Muscle of leg (tissue), 11 donors: ENCODE data around the gene TH. TPM values are rescaled to one million over a fixed set of nuclear protein-coding genes. Genes with fewer than 3 reads are reported as not detected.

ENCODE experiments used
- DNase-seq: peaks from one replicate; pipeline ENCODE4 v3.0.0; 2013
- H3K27ac ChIP-seq: one replicate; pipeline ENCODE4 v1.5.1; 2013; ENCODE audit warnings: mild to moderate bottlenecking, low read length, control low read depth
- H3K27me3 ChIP-seq: one replicate; pipeline ENCODE4 v1.6.1; 2013; ENCODE audit warnings: low read length; ENCODE audit not compliant: control insufficient read depth, insufficient read depth
- H3K36me3 ChIP-seq: one replicate; pipeline ENCODE4 v1.6.1; 2013; ENCODE audit warnings: low read length; ENCODE audit not compliant: control insufficient read depth, insufficient read depth
- H3K4me1 ChIP-seq: one replicate; pipeline ENCODE4 v1.6.1; 2013; ENCODE audit warnings: low read length; ENCODE audit not compliant: control insufficient read depth, insufficient read depth
- H3K4me3 ChIP-seq: one replicate; pipeline ENCODE4 v1.5.1; 2013; ENCODE audit warnings: low read length, control low read depth
- H3K9me3 ChIP-seq: replicated peaks from 2 replicates; pipeline ENCODE4 v1.6.1; 2013; ENCODE audit warnings: low read depth, low read length; ENCODE audit not compliant: control insufficient read depth
- WGBS: methylation state at CpG from one replicate; pipeline ENCODE4 v1.1.5; 2013; ENCODE audit warnings: missing lambda C conversion rate; ENCODE audit not compliant: insufficient coverage; 5-methylcytosine and 5-hydroxymethylcytosine counted together
- polyA plus RNA-seq, 8 donors: library from polyadenylated mRNA; unstranded; fragments of 120-200 nt; gene quantifications; one replicate each; pipeline versions ENCODE4 v1.2.1 to v1.2.3, GENCODE V29; 2013; ENCODE audit warnings: inconsistent platforms in 1 of 8, low replicate concordance in 1 of 8; ENCODE audit not compliant: insufficient read length in 8 of 8, insufficient read depth in 1 of 8
- total RNA-seq: library from RNA; stranded (reverse); fragments of 120-200 nt; gene quantifications from one replicate; pipeline ENCODE4 v1.2.4, GENCODE V29; 2013

Gene TH
- total and polyA plus RNA-seq, 9 donors, result 0.33 to 1.2 (median 0.58) TPM

GRCh38 chr11:2140411-2141400 lies 30.9 kb downstream of the TH start:
- WGBS, result 7% methylated on average over 84 of the region's 102 CpGs
- Histone ChIP-seq H3K27me3 (peaks cover 83% of the 10 kb centered on the region), H3K9me3 (no peaks in the 10 kb centered on the region), H3K36me3 (peaks cover 17% of the 10 kb centered on the region), H3K4me3 (peak overlapping the region; percentile 66), H3K27ac (peak overlapping the region; percentile 89), H3K4me1 (peaks cover 27% of the 10 kb centered on the region)
- DNase-seq, result no peak

GRCh38 chr11:2139621-2140337 lies 31.8 kb downstream of the TH start:
- DNase-seq, result peak; percentile 71
- peak overlapping the region; percentile 89 for H3K27ac ChIP-seq
- 2% methylated on average over 51 of the region's 57 CpGs for WGBS

GRCh38 chr11:2139123-2139521 lies 32.5 kb downstream of the TH start, which contains the start of gene IGF2:
IGF2 (minus strand) TSS chr11:2139389; CDS start chr11:2135523, 3,866 bp downstream.
- Histone ChIP-seq H3K4me1 (peaks cover 30% of the 10 kb centered on the region), H3K27me3 (peaks cover 77% of the 10 kb centered on the region), H3K27ac (peak within 1 kb of the TSS; percentile 89), H3K4me3 (peak within 1 kb of the TSS; percentile 66), H3K36me3 (peaks cover 33% of the 10 kb centered on the region), H3K9me3 (no peaks in the 10 kb centered on the region)
- peak; percentile 90 for DNase-seq
- WGBS, result under 1% methylated on average over 48 of the region's 62 CpGs

More at GRCh38 chr11:2139621-2140337, 31.8 kb downstream of the TH start:
- H3K36me3 ChIP-seq, result peaks cover 26% of the 10 kb centered on the region
- no peaks in the 10 kb centered on the region for H3K9me3 ChIP-seq
- peaks cover 76% of the 10 kb centered on the region for H3K27me3 ChIP-seq
- peak overlapping the region; percentile 66 for H3K4me3 ChIP-seq
- H3K4me1 ChIP-seq, result peaks cover 26% of the 10 kb centered on the region

- H3K9me3 ChIP-seq, result no peaks in the 10 kb centered on the region
- peak overlapping the region; percentile 60 for H3K4me3 ChIP-seq
- H3K36me3 ChIP-seq, result peaks cover 38% of the 10 kb centered on the region
- under 1% methylated on average over 46 of the region's 68 CpGs for WGBS
- peaks cover 77% of the 10 kb centered on the region for H3K27me3 ChIP-seq
- DNase-seq, result peak; percentile 49
- peaks cover 32% of the 10 kb centered on the region for H3K4me1 ChIP-seq
- peak overlapping the region; percentile 66 for H3K27ac ChIP-seq
Measured at GRCh38 chr11:2138431-2139122, 33.0 kb downstream of the TH start.

GRCh38 chr11:2138068-2138430 lies 33.6 kb downstream of the TH start:
- H3K4me3 ChIP-seq, result peak overlapping the region; percentile 60
- H3K27ac ChIP-seq, result peak overlapping the region; percentile 79
- no peaks in the 10 kb centered on the region for H3K9me3 ChIP-seq
- H3K36me3 ChIP-seq, result peaks cover 43% of the 10 kb centered on the region
- peaks cover 38% of the 10 kb centered on the region for H3K4me1 ChIP-seq
- 1% methylated on average over 37 of the region's 44 CpGs for WGBS
- no peak for DNase-seq
- H3K27me3 ChIP-seq, result peaks cover 77% of the 10 kb centered on the region

- Histone ChIP-seq H3K4me3 (peak overlapping the region; percentile 60), H3K4me1 (peaks cover 40% of the 10 kb centered on the region), H3K36me3 (peaks cover 49% of the 10 kb centered on the region), H3K9me3 (no peaks in the 10 kb centered on the region), H3K27ac (peak overlapping the region; percentile 79), H3K27me3 (peaks cover 76% of the 10 kb centered on the region)
- peak; percentile 95 for DNase-seq
- WGBS, result 0% methylated on average over 30 of the region's 50 CpGs
Measured at GRCh38 chr11:2137202-2138067, 34.2 kb downstream of the TH start.

GRCh38 chr11:2136952-2137201 lies 34.7 kb downstream of the TH start:
- peaks cover 70% of the 10 kb centered on the region for H3K27me3 ChIP-seq
- H3K36me3 ChIP-seq, result peaks cover 54% of the 10 kb centered on the region
- no peak for DNase-seq
- peak overlapping the region; percentile 60 for H3K4me3 ChIP-seq
- 0% methylated on average over 2 of the region's 8 CpGs for WGBS
- H3K4me1 ChIP-seq, result peaks cover 43% of the 10 kb centered on the region
- peak overlapping the region; percentile 63 for H3K27ac ChIP-seq
- H3K9me3 ChIP-seq, result no peaks in the 10 kb centered on the region

- peaks cover 66% of the 10 kb centered on the region for H3K27me3 ChIP-seq
- H3K4me3 ChIP-seq, result peak overlapping the region; percentile 60
- no peak for DNase-seq
- WGBS, result 24% methylated on average over 16 of the region's 24 CpGs
- peak overlapping the region; percentile 63 for H3K27ac ChIP-seq
- H3K9me3 ChIP-seq, result no peaks in the 10 kb centered on the region
- peaks cover 43% of the 10 kb centered on the region for H3K4me1 ChIP-seq
- peaks cover 59% of the 10 kb centered on the region for H3K36me3 ChIP-seq
Measured at GRCh38 chr11:2136209-2136951, 35.2 kb downstream of the TH start.
